ENCODE results near the gene E2F8. TPM values are rescaled to one million over a fixed set of nuclear protein-coding genes. Genes with fewer than 3 reads are reported as not detected.

E2F8 gene
- total RNA-seq, 3 donors from 2014 or later (not counting 1 experiment from before 2014, with no cell fraction given), result 0.38 to 0.54 (median 0.42) TPM

GRCh38 chr11:19253817-19254216, 13.1 kb upstream of the E2F8 start:
- no peak for TF ChIP-seq CTCF (IDR thresholded peaks at IDR 0.05)
- H3K36me3 ChIP-seq (ENCODE audit: control insufficient read depth, insufficient read depth, low read length), result no peaks in the 10 kb centered on the region
- no peak overlapping the region for H3K4me3 ChIP-seq (ENCODE audit: low read length)
- H3K27me3 ChIP-seq (ENCODE audit: control insufficient read depth, insufficient read depth, low read length), result peaks cover 2% of the 10 kb centered on the region
- ATAC-seq, result no peak
- Mint-ChIP-seq H3K4me1 (no peaks in the 10 kb centered on the region), H3K27me3 (ENCODE audit: low read depth in 2 of 2) (peaks cover 8 to 20% of the 10 kb centered on the region in 2 donors), H3K4me3 (no peak overlapping the region), H3K9me3 (no peaks in the 10 kb centered on the region), H3K27ac (no peak overlapping the region), H3K36me3 (no peaks in the 10 kb centered on the region)
- no peaks in the 10 kb centered on the region for H3K9me3 ChIP-seq (ENCODE audit: control insufficient read depth, insufficient read depth, low read length)
- no peak for DNase-seq
- H3K27ac ChIP-seq (ENCODE audit: low read length), result no peak overlapping the region
- WGBS (ENCODE audit: insufficient coverage), result 37% methylated on average over 3 of the region's 3 CpGs
- intact Hi-C loops (cut with micrococcal nuclease), result no loop called here
- no peaks in the 10 kb centered on the region for H3K4me1 ChIP-seq (ENCODE audit: control insufficient read depth, insufficient read depth, low read length)

- no peaks in the 10 kb centered on the region for H3K4me1 Mint-ChIP-seq
- no peaks in the 10 kb centered on the region for H3K4me1 ChIP-seq (ENCODE audit: control insufficient read depth, insufficient read depth, low read length)
- TF ChIP-seq CTCF (IDR thresholded peaks at IDR 0.05), result no peak
- H3K27ac Mint-ChIP-seq, result no peak overlapping the region
- no peaks in the 10 kb centered on the region for H3K36me3 ChIP-seq (ENCODE audit: control insufficient read depth, insufficient read depth, low read length)
- ATAC-seq, result no peak
- peaks cover 8 to 25% of the 10 kb centered on the region in 2 donors for H3K27me3 Mint-ChIP-seq (ENCODE audit: low read depth in 2 of 2)
- H3K4me3 ChIP-seq (ENCODE audit: low read length), result no peak overlapping the region
- no peaks in the 10 kb centered on the region for H3K9me3 Mint-ChIP-seq
- peaks cover 2% of the 10 kb centered on the region for H3K27me3 ChIP-seq (ENCODE audit: control insufficient read depth, insufficient read depth, low read length)
- WGBS (ENCODE audit: insufficient coverage), result 88% methylated on average over 7 of the region's 7 CpGs
- no peaks in the 10 kb centered on the region for H3K36me3 Mint-ChIP-seq
- no peaks in the 10 kb centered on the region for H3K9me3 ChIP-seq (ENCODE audit: control insufficient read depth, insufficient read depth, low read length)
- DNase-seq, result no peak
- no peak overlapping the region for H3K4me3 Mint-ChIP-seq
- intact Hi-C loops (cut with micrococcal nuclease), result no loop called here
- H3K27ac ChIP-seq (ENCODE audit: low read length), result no peak overlapping the region
Measured at GRCh38 chr11:19253153-19253745, 12.5 kb upstream of the E2F8 start.

GRCh38 chr11:19252394-19253152, 11.8 kb upstream of the E2F8 start:
- no peaks in the 10 kb centered on the region for H3K9me3 Mint-ChIP-seq
- WGBS (ENCODE audit: insufficient coverage), result 91% methylated on average over 7 of the region's 8 CpGs
- no peaks in the 10 kb centered on the region for H3K4me1 Mint-ChIP-seq
- Histone ChIP-seq H3K27me3 (ENCODE audit: control insufficient read depth, insufficient read depth, low read length) (peaks cover 2% of the 10 kb centered on the region), H3K4me1 (ENCODE audit: control insufficient read depth, insufficient read depth, low read length) (no peaks in the 10 kb centered on the region), H3K36me3 (ENCODE audit: control insufficient read depth, insufficient read depth, low read length) (no peaks in the 10 kb centered on the region), H3K4me3 (ENCODE audit: low read length) (no peak overlapping the region), H3K9me3 (ENCODE audit: control insufficient read depth, insufficient read depth, low read length) (no peaks in the 10 kb centered on the region), H3K27ac (ENCODE audit: low read length) (no peak overlapping the region)
- H3K27me3 Mint-ChIP-seq (ENCODE audit: low read depth in 2 of 2), result peaks cover 8 to 31% of the 10 kb centered on the region in 2 donors
- DNase-seq (no peak), ATAC-seq (no peak)
- TF ChIP-seq CTCF (IDR thresholded peaks at IDR 0.05), result no peak
- intact Hi-C loops (cut with micrococcal nuclease), result no loop called here
- H3K27ac Mint-ChIP-seq, result no peak overlapping the region
- no peaks in the 10 kb centered on the region for H3K36me3 Mint-ChIP-seq
- no peak overlapping the region for H3K4me3 Mint-ChIP-seq
